ENCODE results near the gene SH3PXD2A.
A peak's percentile ranks its signal among the peaks of the same experiment; 100 is the strongest.

The SH3PXD2A gene

GRCh38 chr10:103724074-103724473 lies 131.3 kb downstream of the SH3PXD2A start:
- DNase-seq (ENCODE audit: low read depth in 2 of 2), result no peak

GRCh38 chr10:103723557-103723956 lies 131.8 kb downstream of the SH3PXD2A start:
- no peak for DNase-seq (ENCODE audit: low read depth in 2 of 2)

- no peak for DNase-seq (ENCODE audit: low read depth in 2 of 2)
Observed at GRCh38 chr10:103722632-103723031, 132.7 kb downstream of the SH3PXD2A start.

GRCh38 chr10:103720964-103721335 lies 134.4 kb downstream of the SH3PXD2A start:
- no peak for DNase-seq (ENCODE audit: low read depth in 2 of 2)

GRCh38 chr10:103720328-103720963 lies 134.9 kb downstream of the SH3PXD2A start:
- no peak for DNase-seq (ENCODE audit: low read depth in 2 of 2)

GRCh38 chr10:103719036-103719435 lies 136.3 kb downstream of the SH3PXD2A start:
- DNase-seq (ENCODE audit: low read depth in 2 of 2), result no peak

GRCh38 chr10:103718247-103718620 lies 137.1 kb downstream of the SH3PXD2A start:
- no peak for DNase-seq (ENCODE audit: low read depth in 2 of 2)

GRCh38 chr10:103717341-103718246 lies 137.8 kb downstream of the SH3PXD2A start:
- no peak for DNase-seq (ENCODE audit: low read depth in 2 of 2)

- DNase-seq (ENCODE audit: low read depth in 2 of 2), result no peak
Observed at GRCh38 chr10:103716206-103717160, 138.9 kb downstream of the SH3PXD2A start.

- DNase-seq (ENCODE audit: low read depth in 2 of 2), result no peak
Observed at GRCh38 chr10:103715430-103715829, 139.9 kb downstream of the SH3PXD2A start.

- DNase-seq (ENCODE audit: low read depth in 2 of 2), result no peak
Observed at GRCh38 chr10:103714232-103714891, 141.0 kb downstream of the SH3PXD2A start.

- DNase-seq (ENCODE audit: low read depth in 2 of 2), result no peak
Observed at GRCh38 chr10:103713676-103714075, 141.7 kb downstream of the SH3PXD2A start.

- peak; percentile 77 to 85 for DNase-seq (ENCODE audit: low read depth in 2 of 2)
Observed at GRCh38 chr10:103712898-103713498, 142.4 kb downstream of the SH3PXD2A start.

- no peak for DNase-seq (ENCODE audit: low read depth in 2 of 2)
Observed at GRCh38 chr10:103712146-103712545, 143.2 kb downstream of the SH3PXD2A start.

- no peak for DNase-seq (ENCODE audit: low read depth in 2 of 2)
Observed at GRCh38 chr10:103711351-103711994, 143.9 kb downstream of the SH3PXD2A start.

- DNase-seq (ENCODE audit: low read depth in 2 of 2), result no peak
Observed at GRCh38 chr10:103710490-103710889, 144.9 kb downstream of the SH3PXD2A start.

- DNase-seq (ENCODE audit: low read depth in 2 of 2), result no peak
Observed at GRCh38 chr10:103709341-103709920, 145.9 kb downstream of the SH3PXD2A start.

- DNase-seq (ENCODE audit: low read depth in 2 of 2), result no peak
Observed at GRCh38 chr10:103708627-103709288, 146.6 kb downstream of the SH3PXD2A start.

- no peak for DNase-seq (ENCODE audit: low read depth in 2 of 2)
Observed at GRCh38 chr10:103707956-103708626, 147.3 kb downstream of the SH3PXD2A start.

All from activated CD4-positive, alpha-beta T cell treated with anti-CD3 and anti-CD28 coated beads for 24 hours (primary cell).